Measurements from ENCODE around the gene GRIN2C.
A peak's percentile ranks its signal among the peaks of the same experiment; 100 is the strongest.
"Not testable (repeated sequence)": the region's sequence is repeated elsewhere in the genome, so short reads cannot be mapped to it uniquely, and the experiment has no call there.

Gene GRIN2C

GRCh38 chr17:74879308-74879707 lies 19.6 kb upstream of the GRIN2C start:
- DNase-seq (ENCODE audit: low read depth in 3 of 3) = no peak

DNA sequence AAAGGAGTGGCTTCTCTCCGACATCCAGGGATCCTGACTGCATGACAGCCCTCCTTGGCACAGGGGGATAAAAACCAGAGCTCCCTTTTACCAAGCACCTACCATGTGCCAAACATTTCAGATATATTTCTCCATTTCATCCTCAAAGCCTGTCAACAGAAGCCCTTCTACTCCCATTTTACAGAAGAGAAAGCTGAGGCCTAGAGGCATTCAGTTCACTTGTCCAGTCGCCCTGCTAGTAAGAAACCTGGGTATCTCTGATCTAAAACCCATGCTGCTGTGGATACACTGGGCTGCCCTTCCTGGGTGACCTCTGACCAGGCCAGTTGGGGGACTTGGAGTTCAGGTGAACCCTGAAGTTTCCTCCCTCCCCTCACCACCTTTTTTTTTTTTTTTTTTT lies 19.0 kb upstream of the GRIN2C start:
- no peak for DNase-seq (ENCODE audit: low read depth in 3 of 3)

GRCh38 chr17:74877592-74878548 lies 18.2 kb upstream of the GRIN2C start:
- no peak for DNase-seq (ENCODE audit: low read depth in 3 of 3)

GRCh38 chr17:74875977-74876593 lies 16.4 kb upstream of the GRIN2C start:
- DNase-seq (ENCODE audit: low read depth in 3 of 3) = no peak

DNA sequence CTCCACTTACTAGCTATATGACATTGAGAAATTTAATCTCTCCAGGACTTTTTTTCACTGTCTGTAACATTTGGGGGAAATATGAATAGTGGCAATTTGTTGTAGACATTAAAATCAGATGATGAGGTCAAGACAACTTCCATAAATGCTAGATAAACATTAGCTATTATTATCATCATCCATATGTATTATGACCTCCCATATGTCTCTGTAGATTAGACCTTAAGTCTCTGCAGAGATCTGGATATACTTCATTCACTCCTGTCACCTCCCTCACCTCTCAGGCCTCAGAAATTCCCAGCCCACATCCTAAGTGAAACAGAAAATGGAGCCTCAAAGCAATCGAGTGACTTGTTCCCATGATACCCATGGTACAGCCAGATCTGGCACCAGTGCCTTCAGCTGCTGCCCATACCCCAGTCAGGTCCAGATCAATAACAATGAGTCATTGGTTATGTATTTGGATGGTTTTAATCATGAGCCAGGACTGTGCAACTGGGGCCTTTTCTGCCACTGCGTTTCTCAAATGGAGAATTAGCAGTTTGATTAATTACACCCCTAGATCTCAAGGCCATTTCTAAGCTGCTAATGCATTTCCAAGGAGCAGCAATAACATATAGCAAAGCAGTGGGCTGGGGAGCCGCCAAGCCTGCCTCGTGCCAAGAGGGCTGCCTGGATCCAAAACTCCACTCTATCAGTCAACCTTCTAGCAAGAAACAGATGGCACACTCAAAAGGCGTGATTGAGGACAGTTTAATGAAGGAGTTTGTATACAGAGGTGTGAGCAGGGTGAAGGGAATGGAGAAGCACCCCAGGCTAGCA lies 15.7 kb upstream of the GRIN2C start:
- no peak for DNase-seq (ENCODE audit: low read depth in 3 of 3)

DNA sequence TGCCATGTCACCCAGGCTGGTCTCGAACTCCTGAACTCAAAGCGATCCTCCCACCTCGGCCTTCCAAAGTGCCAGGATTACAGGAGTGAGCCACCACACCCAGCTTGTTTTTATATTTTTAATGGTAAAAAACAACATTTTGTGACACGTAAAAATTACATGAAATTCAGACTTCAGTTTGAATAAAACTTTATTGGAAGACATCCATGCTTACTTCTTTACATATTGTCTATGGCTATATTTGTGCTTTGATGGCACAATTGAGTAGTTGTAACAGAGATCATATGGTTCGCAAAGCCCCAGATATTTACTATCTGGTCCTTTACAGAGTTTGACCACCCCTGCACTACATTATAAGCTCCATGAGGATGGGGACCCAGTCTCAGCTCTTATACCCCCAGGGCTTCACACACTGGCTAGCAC lies 14.9 kb upstream of the GRIN2C start:
- DNase-seq (ENCODE audit: low read depth in 3 of 3) = no peak

DNA sequence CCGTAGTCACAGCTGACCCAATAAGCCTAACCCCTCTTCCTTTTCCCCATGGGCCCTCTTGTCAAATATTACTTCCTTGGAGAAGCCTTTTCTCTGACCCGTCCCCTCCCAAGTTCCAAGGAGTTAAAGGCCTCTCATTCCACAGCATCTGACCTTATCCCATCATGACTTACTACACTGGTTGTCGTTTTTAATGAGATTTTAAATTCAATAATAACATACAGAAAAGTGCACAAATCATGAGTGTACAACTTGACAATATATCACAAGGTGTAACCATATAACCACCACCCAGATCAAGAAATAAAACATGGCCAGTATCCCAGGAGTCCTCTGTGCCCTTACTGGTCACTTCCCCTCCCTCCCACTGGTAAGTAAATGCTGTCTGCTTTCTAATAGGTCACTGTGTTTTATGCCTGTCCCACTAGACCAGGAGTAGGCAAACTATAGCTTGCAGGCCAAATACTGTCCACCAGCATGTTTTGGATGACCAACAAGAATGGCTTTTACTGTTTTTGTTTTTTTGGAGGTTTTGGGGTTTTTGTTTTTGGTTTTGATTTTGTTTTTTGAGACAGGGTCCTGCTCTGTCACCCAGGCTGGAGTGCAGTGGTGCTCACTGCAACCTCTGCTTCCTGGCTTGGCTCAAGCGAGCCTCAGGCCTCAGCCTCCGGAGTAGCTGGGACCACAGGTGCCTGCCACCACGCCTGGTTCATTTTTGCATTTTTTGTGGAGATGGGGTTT lies 14.4 kb upstream of the GRIN2C start:
- DNase-seq (ENCODE audit: low read depth in 3 of 3) = no peak

- peak; percentile 98 to 99 (median 99) for DNase-seq (ENCODE audit: low read depth in 3 of 3)
Measured at GRCh38 chr17:74873037-74873873, 13.6 kb upstream of the GRIN2C start.

DNA sequence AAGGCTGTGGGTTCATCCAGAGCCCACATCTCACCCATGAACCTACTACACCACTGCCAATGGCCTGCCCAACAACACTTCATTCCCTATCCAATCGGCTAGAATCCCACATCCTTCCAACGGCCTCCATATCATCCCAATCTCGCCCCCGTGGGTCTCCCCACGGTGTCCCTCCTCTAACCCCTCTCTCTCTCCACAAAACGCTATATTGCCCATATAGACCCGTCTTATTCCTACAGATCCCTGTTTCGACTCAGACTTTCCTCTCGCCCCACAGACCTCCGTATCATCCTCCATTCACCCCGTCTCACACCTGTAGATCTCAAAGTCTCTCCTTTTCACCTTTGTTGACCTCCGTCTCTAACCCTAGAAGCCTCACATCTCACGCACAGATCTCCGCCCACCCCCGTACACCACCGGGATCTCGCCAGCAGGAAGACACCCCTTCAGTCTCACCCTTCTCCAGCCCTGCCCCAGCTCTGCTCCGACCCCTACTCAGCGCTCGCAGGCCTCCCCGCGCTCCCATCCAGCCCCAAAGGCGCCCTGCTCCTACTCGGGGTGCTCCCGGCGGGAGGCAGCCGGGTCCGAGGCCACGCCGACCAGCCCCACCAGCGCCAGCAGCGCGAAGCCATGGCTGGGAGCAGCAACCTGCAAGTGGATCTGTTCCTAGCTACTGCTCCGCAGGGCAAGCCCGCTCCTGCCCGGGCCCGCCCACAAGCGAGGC lies 12.8 kb upstream of the GRIN2C start, which contains the start of gene FDXR:
FDXR (minus strand) TSS at position 682 of the 724 bp plus-strand sequence; CDS start at position 632, 50 bp downstream.
- no peak for DNase-seq (ENCODE audit: low read depth in 3 of 3)

- no peak for DNase-seq (ENCODE audit: low read depth in 3 of 3)
Measured at GRCh38 chr17:74871356-74872076, 11.8 kb upstream of the GRIN2C start.

DNA sequence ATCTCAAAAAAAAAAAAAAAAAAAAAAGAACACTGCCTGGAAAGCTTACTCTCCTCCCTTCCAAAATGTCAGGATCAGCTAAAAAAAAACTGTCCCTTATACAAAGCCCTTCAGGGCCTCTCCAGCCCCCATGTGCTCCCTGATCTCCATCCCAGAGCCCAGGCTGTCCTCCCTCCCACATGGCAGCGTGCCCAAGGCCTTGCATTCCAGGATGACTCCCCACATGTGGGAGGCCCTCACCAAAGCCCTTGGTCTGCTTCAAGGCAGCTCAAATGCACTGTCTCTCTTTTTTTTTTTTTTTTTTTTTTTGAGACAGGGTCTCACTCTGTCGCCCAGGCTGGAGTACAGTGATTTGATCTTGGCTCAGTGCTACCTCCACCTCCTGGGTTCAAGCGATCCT lies 10.8 kb upstream of the GRIN2C start:
- no peak for DNase-seq (ENCODE audit: low read depth in 3 of 3)

GRCh38 chr17:74870028-74870427 lies 10.3 kb upstream of the GRIN2C start:
- DNase-seq (ENCODE audit: low read depth in 3 of 3) = not testable (repeated sequence)

- no peak for DNase-seq (ENCODE audit: low read depth in 3 of 3)
Measured at GRCh38 chr17:74868908-74869255, 9.2 kb upstream of the GRIN2C start.

GRCh38 chr17:74868251-74868907 lies 8.7 kb upstream of the GRIN2C start:
- no peak for DNase-seq (ENCODE audit: low read depth in 3 of 3)

- DNase-seq (ENCODE audit: low read depth in 3 of 3) = no peak
Measured at GRCh38 chr17:74866198-74866835, 6.6 kb upstream of the GRIN2C start.

DNA sequence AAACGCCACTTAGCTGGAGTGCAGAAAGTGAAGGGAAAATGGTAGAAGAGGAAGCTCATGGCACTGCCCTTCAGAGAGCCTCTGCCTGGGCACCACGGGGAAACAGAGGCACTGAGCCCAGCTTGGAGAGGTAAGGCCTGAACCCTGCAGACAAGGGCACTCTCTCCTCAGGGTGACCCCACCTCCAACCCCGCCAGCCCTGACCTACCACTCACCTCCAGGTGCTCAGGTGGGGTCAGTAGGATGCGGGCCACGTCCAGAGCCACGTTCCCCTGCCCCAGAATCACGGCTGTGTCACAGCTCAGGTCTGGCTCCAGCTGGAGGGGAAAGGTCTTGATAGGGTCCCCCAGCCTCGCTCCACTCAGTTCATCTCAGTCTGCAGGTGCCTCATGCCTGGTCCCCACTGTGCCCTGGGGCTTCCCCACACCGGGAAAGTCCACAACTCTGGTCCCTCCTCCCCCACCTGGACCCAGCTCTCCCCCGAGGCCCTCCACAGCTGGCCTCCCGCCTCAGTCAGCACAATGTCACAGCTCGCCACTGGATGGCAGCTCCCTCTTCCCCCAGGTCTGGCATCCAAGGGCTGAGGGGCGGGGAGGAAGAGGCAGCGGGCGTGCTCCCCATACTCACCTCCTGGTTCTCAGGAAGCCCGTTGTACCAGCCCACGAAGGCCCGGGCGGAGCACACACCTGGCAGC lies 6.0 kb upstream of the GRIN2C start:
- DNase-seq (ENCODE audit: low read depth in 3 of 3) = no peak

- DNase-seq (ENCODE audit: low read depth in 3 of 3) = peak; percentile 41 to 55 (median 53)
Measured at GRCh38 chr17:74864866-74865395, 5.2 kb upstream of the GRIN2C start.

All from stimulated activated CD4-positive, alpha-beta T cell treated with anti-CD3 and anti-CD28 coated beads, TNF-alpha, amount 100 ng/mL, for 48 hours (primary cell).